ENCODE data around the gene SPCS1. TPM values are rescaled to one million over a fixed set of nuclear protein-coding genes. Genes with fewer than 3 reads are reported as not detected.

SPCS1 gene
- total RNA-seq, 1 experiment from 2014 or later: 124 TPM

GRCh38 chr3:52719618-52720017 lies 13.7 kb downstream of the SPCS1 start (continued):
- no peak for TF ChIP-seq REST (IDR thresholded peaks at IDR 0.05; ENCODE audit: low read depth)
- no peak for TF ChIP-seq POLR2AphosphoS5 (IDR thresholded peaks at IDR 0.05; ENCODE audit: low read depth, low read length)
- no peak for TF ChIP-seq POLR2A (IDR thresholded peaks at IDR 0.05; ENCODE audit: borderline replicate concordance, extremely low read depth, insufficient read depth, insufficient read length)
- TF ChIP-seq ZNF274 (IDR thresholded peaks at IDR 0.05; ENCODE audit: low read depth, low read length): no peak

- RAD21 ChIA-PET (ENCODE audit: low non-redundant PET in 1 of 2, low total read pairs in 2 of 2, uncharacterized antibody in 2 of 2, unreplicated experiment in 2 of 2): no interaction called here
- Histone ChIP-seq H3K9ac (ENCODE audit: low read length) (no peak overlapping the region), H3K27me3 (ENCODE audit: insufficient read depth, low read length) (no peaks in the 10 kb centered on the region), H2AFZ (ENCODE audit: low read depth, low read length, poor library complexity, severe bottlenecking) (no peak overlapping the region), H3K36me3 (ENCODE audit: control insufficient read depth in 1 of 2, insufficient read depth in 2 of 2, low read length in 2 of 2) (peaks cover 0 to 3% of the 10 kb centered on the region in 2 experiments; a peak in 1 of 4 replicates), H3K4me3 (replicated peaks in 1 of 2; ENCODE audit: low read depth in 1 of 2, low read length in 2 of 2) (no peak overlapping the region), H4K20me1 (ENCODE audit: insufficient read depth) (no peaks in the 10 kb centered on the region), H3K4me1 (ENCODE audit: control insufficient read depth in 1 of 2, insufficient read depth in 2 of 2, low read length in 2 of 2) (no peaks in the 10 kb centered on the region), H3K79me2 (ENCODE audit: insufficient read depth, low read length) (no peaks in the 10 kb centered on the region), H3K4me2 (ENCODE audit: low read length) (no peak overlapping the region), H3K27ac (ENCODE audit: low read depth, low read length) (no peak overlapping the region), H3K9me3 (ENCODE audit: control insufficient read depth in 1 of 2, insufficient read depth in 1 of 2, low read depth in 1 of 2, low read length in 2 of 2) (no peaks in the 10 kb centered on the region), H3K9me2 (ENCODE audit: insufficient read depth) (no peaks in the 10 kb centered on the region)
- ATAC-seq: no peak
- TF ChIP-seq SRF (IDR thresholded peaks at IDR 0.05; ENCODE audit: low read depth) (no peak), YY1 (IDR thresholded peaks at IDR 0.05; ENCODE audit: extremely low read depth, insufficient replicate concordance, low read depth, low read length) (no peak), CBX3 (IDR thresholded peaks at IDR 0.05; ENCODE audit: low read depth) (no peak), EZH2phosphoT487 (IDR thresholded peaks at IDR 0.05; ENCODE audit: borderline replicate concordance) (no peak), ZFX (IDR thresholded peaks at IDR 0.05) (no peak), TCF7L2 (IDR thresholded peaks at IDR 0.05; ENCODE audit: borderline replicate concordance, extremely low read depth, insufficient read depth, insufficient read length) (no peak), ELF1 (IDR thresholded peaks at IDR 0.05; ENCODE audit: borderline replicate concordance, low read depth) (no peak)
- POLR2A ChIA-PET: no interaction called here
- no peak for DNase-seq (ENCODE audit: low read depth, low spot score)
- intact Hi-C loops (cut with micrococcal nuclease): no loop called here
- no TSS peak for BruUV-seq (replicated peaks)
- CTCF ChIA-PET: no interaction called here
These were observed 15.3 kb downstream of the SPCS1 start for GRCh38 chr3:52721002-52721729.
